HepG2 (cell line): Measurements from ENCODE around the gene ACSL1. TPM values are rescaled to one million over a fixed set of nuclear protein-coding genes. Genes with fewer than 3 reads are reported as not detected.

Experiments
- BCL6 ChIP-seq: IDR thresholded peaks from 2 replicates; pipeline ENCODE4 v1.6.1; 2016; ENCODE audit warnings: missing genetic modification reagents, missing compliant biosample characterization
- CHD4 ChIP-seq: fragments of 200-600 bp; sonication (generic); IDR thresholded peaks from 2 replicates; pipeline ENCODE4 v1.7.0; 2017; ENCODE audit warnings: mild to moderate bottlenecking, low read length, borderline replicate concordance
- IKZF1 ChIP-seq: fragments of 450-650 bp; IDR thresholded peaks from 2 replicates; pipeline ENCODE4 v1.7.1; 2016
- LCORL ChIP-seq, 2 experiments: fragments of 450-650 bp in 1 of 2; sonication (generic) in 1 of 2; formaldehyde crosslinking in 1 of 2; IDR thresholded peaks; 2 replicates each; pipeline versions ENCODE4 v1.5.0 to v1.6.1; 2017 to 2020; ENCODE audit warnings: antibody characterized with exemption in 1 of 2, missing genetic modification reagents in 1 of 2
- MTERF4 ChIP-seq: sonication (generic); formaldehyde crosslinking; IDR thresholded peaks from 2 replicates; pipeline ENCODE4 v1.8.0; 2023; ENCODE audit warnings: mild to moderate bottlenecking, missing genetic modification reagents
- NR2F6 ChIP-seq, 2 experiments: IDR thresholded peaks; 2 replicates each; pipeline ENCODE4 v1.6.1; 2016; ENCODE audit warnings: antibody characterized with exemption in 1 of 2, mild to moderate bottlenecking in 1 of 2
- PATZ1 ChIP-seq: sonication (generic); formaldehyde crosslinking; IDR thresholded peaks from 2 replicates; pipeline ENCODE4 v1.4.0; 2020; ENCODE audit warnings: missing genetic modification reagents
- PHF20 ChIP-seq: sonication (generic); formaldehyde crosslinking; IDR thresholded peaks from 2 replicates; pipeline ENCODE4 v1.5.0; 2020; ENCODE audit warnings: mild to moderate bottlenecking, missing genetic modification reagents
- RXRA ChIP-seq: sonication (generic); formaldehyde crosslinking; IDR thresholded peaks from 2 replicates; pipeline ENCODE4 v1.5.1; 2020; ENCODE audit warnings: missing genetic modification reagents
- SALL2 ChIP-seq: sonication (generic); formaldehyde crosslinking; IDR thresholded peaks from 2 replicates; pipeline ENCODE4 v1.8.1; 2023; ENCODE audit warnings: mild to moderate bottlenecking, missing genetic modification reagents, inconsistent platforms
- SAP130 ChIP-seq: IDR thresholded peaks from 2 replicates; pipeline ENCODE4 v1.6.1; 2016; ENCODE audit warnings: low read depth
- SIN3A ChIP-seq: IDR thresholded peaks from 2 replicates; pipeline ENCODE4 v1.6.1; 2011; ENCODE audit warnings: low read depth, mild to moderate bottlenecking, control low read depth, low read length, borderline replicate concordance
- SKI ChIP-seq: fragments of 450-650 bp; IDR thresholded peaks from one replicate; pipeline ENCODE4 v1.6.1; 2018; ENCODE audit warnings: mild to moderate bottlenecking; ENCODE audit not compliant: partially characterized antibody
- SMAD1 ChIP-seq: sonication (generic); formaldehyde crosslinking; IDR thresholded peaks from 2 replicates; pipeline ENCODE4 v1.4.0; 2020; ENCODE audit warnings: missing genetic modification reagents, low read depth, mild to moderate bottlenecking, borderline replicate concordance
- ZBTB38 ChIP-seq: sonication (generic); formaldehyde crosslinking; IDR thresholded peaks from 2 replicates; pipeline ENCODE4 v1.5.1; 2020; ENCODE audit warnings: mild to moderate bottlenecking, missing genetic modification reagents
- ZBTB7A ChIP-seq: sonication (generic); formaldehyde crosslinking; IDR thresholded peaks from 2 replicates; pipeline ENCODE4 v1.8.0; 2022; ENCODE audit warnings: mild to moderate bottlenecking, missing genetic modification reagents
- ZKSCAN5 ChIP-seq: sonication (generic); formaldehyde crosslinking; IDR thresholded peaks from 2 replicates; pipeline ENCODE4 v1.5.1; 2020; ENCODE audit warnings: mild to moderate bottlenecking, missing genetic modification reagents
- ZNF224 ChIP-seq: sonication (generic); formaldehyde crosslinking; IDR thresholded peaks from 2 replicates; pipeline ENCODE4 v1.5.0; 2020; ENCODE audit warnings: mild to moderate bottlenecking, missing genetic modification reagents
- ZNF326 ChIP-seq: sonication (generic); formaldehyde crosslinking; IDR thresholded peaks from 2 replicates; pipeline ENCODE4 v1.4.0; 2020; ENCODE audit warnings: missing genetic modification reagents, borderline replicate concordance
- ZNF563 ChIP-seq: sonication (generic); formaldehyde crosslinking; IDR thresholded peaks from 2 replicates; pipeline ENCODE4 v1.8.0; 2022; ENCODE audit warnings: mild to moderate bottlenecking, moderate library complexity, missing genetic modification reagents
- ZNF720 ChIP-seq: sonication (generic); formaldehyde crosslinking; IDR thresholded peaks from 2 replicates; pipeline ENCODE4 v1.4.0; 2020; ENCODE audit warnings: missing genetic modification reagents
- ZNF775 ChIP-seq: sonication (generic); formaldehyde crosslinking; IDR thresholded peaks from 2 replicates; pipeline ENCODE4 v1.4.0; 2020; ENCODE audit warnings: missing genetic modification reagents, mild to moderate bottlenecking, moderate library complexity, borderline replicate concordance
- polyA plus RNA-seq, 8 experiments: library from polyadenylated mRNA; depleted of rRNA in 3 of 8; stranded (reverse) in 7 of 8; unstranded in 1 of 8; fragments of >200 nt; fragmentation: Illumina TruSeq in 4 of 8; extraction: Trizol in 4 of 8; gene quantifications; 2 replicates each; pipeline versions ENCODE4 v1.2.1 to v1.2.3, GENCODE V29; 2011 to 2016; ENCODE audit warnings: low read depth in 4 of 8, missing spikeins in 1 of 8, mixed read lengths in 1 of 8; ENCODE audit not compliant: insufficient read depth in 1 of 8
- total RNA-seq, 5 experiments: library from RNA; depleted of rRNA; stranded (reverse); fragments of >200 nt; fragmentation: Illumina TruSeq; extraction: Trizol; gene quantifications; 2 replicates each; pipeline ENCODE4 v1.2.3, GENCODE V29; 2016; ENCODE audit warnings: low read depth in 1 of 5
- TF ChIP-seq, protein P1 (sequence below): sonication (generic); formaldehyde crosslinking; IDR thresholded peaks from 2 replicates; pipeline ENCODE4 v1.5.0; 2020; ENCODE audit warnings: missing genetic modification reagents
- TF ChIP-seq, protein P2 (sequence below): sonication (generic); formaldehyde crosslinking; conservative IDR thresholded peaks from 2 replicates; pipeline ENCODE4 v1.8.0; 2022; ENCODE audit warnings: mild to moderate bottlenecking, moderate library complexity, missing genetic modification reagents

Gene ACSL1
- total and polyA plus RNA-seq, 2 of the 13 experiments (the other 11 are each of a cell fraction or from before 2014, with no cell fraction given) = 10.0 to 29.8 TPM

DNA sequence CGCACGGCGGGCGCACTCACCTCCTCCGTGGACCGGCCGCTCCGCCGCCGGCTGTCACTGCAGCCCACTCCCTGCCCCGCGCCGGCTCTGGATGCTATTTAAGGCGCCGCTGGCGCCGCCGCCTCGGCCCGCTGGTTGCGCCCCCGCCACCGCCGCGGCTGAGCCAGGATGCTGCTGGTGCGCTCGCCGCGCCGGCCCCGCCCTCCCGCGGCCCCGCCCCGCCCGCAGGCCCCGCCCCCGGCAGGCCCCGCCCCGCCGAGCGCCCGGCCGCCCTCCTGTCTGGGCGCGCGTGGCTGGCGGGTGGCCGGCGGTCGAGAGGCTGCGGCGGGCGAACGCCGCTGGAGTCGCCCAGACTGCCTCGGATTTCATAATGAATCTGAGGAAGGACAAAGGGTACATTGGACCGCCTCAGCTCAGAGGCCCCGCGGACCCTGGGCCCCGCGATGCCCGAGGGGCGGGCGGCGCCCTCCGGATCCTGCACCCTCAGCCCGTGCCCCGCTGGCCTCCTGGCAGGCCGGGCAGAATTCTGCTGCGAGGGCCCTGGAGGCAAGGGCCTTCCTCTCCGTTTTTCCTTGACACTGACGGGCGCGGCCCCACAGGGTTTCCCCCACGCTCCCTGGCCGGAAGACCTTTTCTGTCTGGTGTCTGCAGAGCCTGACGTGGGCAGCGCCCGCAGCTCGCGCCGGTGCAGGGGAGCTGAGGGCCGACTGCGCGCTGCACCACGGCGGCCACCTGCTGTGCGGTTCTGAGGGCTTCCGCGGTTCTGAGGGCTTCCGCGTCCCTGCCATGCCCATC lies at the start of gene ACSL1 (continued):
- TF ChIP-seq, protein P1, sequence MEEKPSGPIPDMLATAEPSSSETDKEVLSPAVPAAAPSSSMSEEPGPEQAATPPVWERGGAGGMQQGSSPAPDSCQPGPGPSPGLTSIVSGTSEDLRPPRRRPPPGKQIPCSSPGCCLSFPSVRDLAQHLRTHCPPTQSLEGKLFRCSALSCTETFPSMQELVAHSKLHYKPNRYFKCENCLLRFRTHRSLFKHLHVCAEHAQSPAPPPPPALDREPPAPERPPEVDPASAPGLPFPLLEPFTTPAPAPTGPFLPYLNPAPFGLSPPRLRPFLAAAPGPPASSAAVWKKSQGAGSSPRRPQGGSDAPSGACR (CRISPR knock-in tag) = no peak
- TF ChIP-seq PATZ1 (CRISPR knock-in tag) (peak; percentile 37; the same call in 1 of the 2 replicates), ZNF720 (no peak), SKI (peak; percentile 7), ZBTB38 (peak; percentile 54; the same call in 1 of the 2 replicates), SIN3A (no peak), ZNF224 (CRISPR knock-in tag) (no peak), ZKSCAN5 (no peak), ZNF563 (CRISPR knock-in tag) (peak; percentile 68), SAP130 (0 out of 2 replicates have a peak, but pooled peaks have one; percentile 39), ZNF326 (CRISPR knock-in tag) (no peak), ZBTB7A (CRISPR knock-in tag) (no peak), CHD4 (no peak), PHF20 (CRISPR knock-in tag) (no peak), IKZF1 (no peak), NR2F6 (IDR thresholded peaks at IDR 0.05) (no peak), NR2F6 (CRISPR knock-in tag; IDR thresholded peaks at IDR 0.05) (no peak), ZNF775 (CRISPR knock-in tag) (no peak), LCORL (IDR thresholded peaks at IDR 0.05) (no peak), LCORL (CRISPR knock-in tag; IDR thresholded peaks at IDR 0.05) (no peak), SALL2 (CRISPR knock-in tag) (peak; percentile 57; the same call in 1 of the 2 replicates), MTERF4 (CRISPR knock-in tag) (peak; percentile 66; the same call in 1 of the 2 replicates), BCL6 (CRISPR knock-in tag) (peak; percentile 23; the same call in 1 of the 2 replicates), RXRA (CRISPR knock-in tag) (peak; percentile 27; the same call in 1 of the 2 replicates), SMAD1 (CRISPR knock-in tag) (no peak)
- TF ChIP-seq, protein P2, sequence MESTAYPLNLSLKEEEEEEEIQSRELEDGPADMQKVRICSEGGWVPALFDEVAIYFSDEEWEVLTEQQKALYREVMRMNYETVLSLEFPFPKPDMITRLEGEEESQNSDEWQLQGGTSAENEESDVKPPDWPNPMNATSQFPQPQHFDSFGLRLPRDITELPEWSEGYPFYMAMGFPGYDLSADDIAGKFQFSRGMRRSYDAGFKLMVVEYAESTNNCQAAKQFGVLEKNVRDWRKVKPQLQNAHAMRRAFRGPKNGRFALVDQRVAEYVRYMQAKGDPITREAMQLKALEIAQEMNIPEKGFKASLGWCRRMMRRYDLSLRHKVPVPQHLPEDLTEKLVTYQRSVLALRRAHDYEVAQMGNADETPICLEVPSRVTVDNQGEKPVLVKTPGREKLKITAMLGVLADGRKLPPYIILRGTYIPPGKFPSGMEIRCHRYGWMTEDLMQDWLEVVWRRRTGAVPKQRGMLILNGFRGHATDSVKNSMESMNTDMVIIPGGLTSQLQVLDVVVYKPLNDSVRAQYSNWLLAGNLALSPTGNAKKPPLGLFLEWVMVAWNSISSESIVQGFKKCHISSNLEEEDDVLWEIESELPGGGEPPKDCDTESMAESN (CRISPR knock-in tag) = 0 out of 2 replicates have a peak, but pooled peaks have one; percentile 20
